ENCODE measurements around the gene NDUFA7. TPM values are rescaled to one million over a fixed set of nuclear protein-coding genes. Genes with fewer than 3 reads are reported as not detected.
"Not testable (repeated sequence)": the region's sequence is repeated elsewhere in the genome, so short reads cannot be mapped to it uniquely, and the experiment has no call there.

Gene NDUFA7
- total and polyA plus RNA-seq, 2 of the 13 experiments (the other 11 are each of a cell fraction or from before 2014, with no cell fraction given): 64.5 to 71.5 TPM

- H4K20me1 ChIP-seq (ENCODE audit: insufficient read depth, low read length); in situ Hi-C loops (cut with HindIII; ENCODE audit: extremely low pct_ligation_motif_present, low pct_unique_long_range_greater_than_20kb); H2AFZ ChIP-seq (ENCODE audit: low read length); H3K4me3 ChIP-seq (replicated peaks in 1 of 3; ENCODE audit: insufficient read depth in 1 of 3, low read depth in 2 of 3, low read length in 3 of 3); DNase-seq (ENCODE audit: low spot score); H3K4me2 ChIP-seq (ENCODE audit: low read depth, low read length); H3K36me3 ChIP-seq (replicated peaks in 1 of 2; ENCODE audit: control insufficient read depth in 1 of 2, insufficient read depth in 2 of 2, low read length in 2 of 2); FAIRE-seq; BruUV-seq (replicated peaks); ATAC-seq; H3K9ac ChIP-seq (ENCODE audit: insufficient read depth, low read depth, low read length); H3K27ac ChIP-seq (ENCODE audit: extremely low read length, insufficient read depth, low read length); H3K9me3 ChIP-seq (ENCODE audit: low read length); H3K79me2 ChIP-seq (ENCODE audit: insufficient read depth, low read length): not testable (repeated sequence)
- Histone ChIP-seq H3K4me1 (ENCODE audit: insufficient read depth, low read length) (peaks cover 56% of the 10 kb centered on the region), H3K27me3 (ENCODE audit: control insufficient read depth in 1 of 2, insufficient read depth in 2 of 2, low read length in 2 of 2) (peaks cover 2 to 18% of the 10 kb centered on the region in 2 experiments; a peak in 3 of 5 replicates)
- TF ChIP-seq, protein P1, sequence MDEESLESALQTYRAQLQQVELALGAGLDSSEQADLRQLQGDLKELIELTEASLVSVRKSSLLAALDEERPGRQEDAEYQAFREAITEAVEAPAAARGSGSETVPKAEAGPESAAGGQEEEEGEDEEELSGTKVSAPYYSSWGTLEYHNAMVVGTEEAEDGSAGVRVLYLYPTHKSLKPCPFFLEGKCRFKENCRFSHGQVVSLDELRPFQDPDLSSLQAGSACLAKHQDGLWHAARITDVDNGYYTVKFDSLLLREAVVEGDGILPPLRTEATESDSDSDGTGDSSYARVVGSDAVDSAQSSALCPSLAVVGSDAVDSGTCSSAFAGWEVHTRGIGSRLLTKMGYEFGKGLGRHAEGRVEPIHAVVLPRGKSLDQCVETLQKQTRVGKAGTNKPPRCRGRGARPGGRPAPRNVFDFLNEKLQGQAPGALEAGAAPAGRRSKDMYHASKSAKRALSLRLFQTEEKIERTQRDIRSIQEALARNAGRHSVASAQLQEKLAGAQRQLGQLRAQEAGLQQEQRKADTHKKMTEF (CRISPR knock-in tag; IDR thresholded peaks at IDR 0.05): 0 out of 2 replicates have a peak, but pooled peaks have one; percentile 15
- peak; percentile 54; the same call in 1 of the 2 replicates for TF ChIP-seq ZNF629 (CRISPR knock-in tag; conservative IDR thresholded peaks at IDR 0.05)
- TF ChIP-seq ZNF121 (CRISPR knock-in tag; IDR thresholded peaks at IDR 0.05): peak; percentile 82
- intact Hi-C loops (cut with micrococcal nuclease; ENCODE audit: unreplicated experiment): loop anchor here (2.0 kb wide), 1 partner anchor 165 kb away; no protein-coding TSS in a partner anchor
- 53% methylated on average over 4 of the region's 4 CpGs for WGBS (ENCODE audit: low lambda C conversion rate)
- CTCF ChIA-PET (ENCODE audit: low intra/inter-chr PET ratio, low total read pairs): interaction anchor here (0.8 kb wide), 1 partner anchor 12 kb away, joined by 3 read pairs; no protein-coding TSS in a partner anchor
- POLR2A ChIA-PET: interaction anchor here (1.3 to 2.0 kb wide), 5 partner anchors 16 to 45 kb away, joined by 4 to 8 read pairs (median 5); partner anchors contain the start of gene ANGPTL4
These were observed 20.3 kb upstream of the NDUFA7 start for GRCh38 chr19:8341504-8341903.

GRCh38 chr19:8340341-8341096 is 19.3 kb upstream of the NDUFA7 start:
- peak overlapping the region in 1 of 3 experiments; percentile 24; a peak in 1 of 6 replicates for H3K4me3 ChIP-seq (replicated peaks in 1 of 3; ENCODE audit: insufficient read depth in 1 of 3, low read depth in 2 of 3, low read length in 3 of 3)
- H3K4me2 ChIP-seq (ENCODE audit: low read depth, low read length): peak overlapping the region; percentile 62
- intact Hi-C loops (cut with micrococcal nuclease; ENCODE audit: unreplicated experiment): loop anchor here (2.0 kb wide), 1 partner anchor 166 kb away; no protein-coding TSS in a partner anchor
- peaks cover 2 to 28% of the 10 kb centered on the region in 2 experiments; a peak in 3 of 5 replicates for H3K27me3 ChIP-seq (ENCODE audit: control insufficient read depth in 1 of 2, insufficient read depth in 2 of 2, low read length in 2 of 2)
- H3K36me3 ChIP-seq (replicated peaks in 1 of 2; ENCODE audit: control insufficient read depth in 1 of 2, insufficient read depth in 2 of 2, low read length in 2 of 2): no peaks in the 10 kb centered on the region
- ChIA-PET POLR2A (interaction anchor here (0.9 to 2.0 kb wide), 6 partner anchors 13 to 46 kb away, joined by 4 to 8 read pairs (median 5); partner anchors contain the start of gene ANGPTL4), CTCF (ENCODE audit: low intra/inter-chr PET ratio, low total read pairs) (interaction anchor here (0.5 to 0.8 kb wide), 2 partner anchors 13 to 396 kb away, joined by 3 read pairs; no protein-coding TSS in a partner anchor)
- 8% methylated on average over 13 of the region's 15 CpGs for whole genome bisulfite sequencing (ENCODE audit: low lambda C conversion rate)
- no peak for FAIRE-seq
- no peak overlapping the region for H3K27ac ChIP-seq (ENCODE audit: extremely low read length, insufficient read depth, low read length)
- no peaks in the 10 kb centered on the region for H3K9me3 ChIP-seq (ENCODE audit: low read length)
- H4K20me1 ChIP-seq (ENCODE audit: insufficient read depth, low read length): no peaks in the 10 kb centered on the region
- H3K9ac ChIP-seq (ENCODE audit: insufficient read depth, low read depth, low read length): no peak overlapping the region
- no TSS peak for BruUV-seq (replicated peaks)
- H3K79me2 ChIP-seq (ENCODE audit: insufficient read depth, low read length): no peaks in the 10 kb centered on the region
- DNase-seq (ENCODE audit: low spot score): no peak
- H3K4me1 ChIP-seq (ENCODE audit: insufficient read depth, low read length): peaks cover 61% of the 10 kb centered on the region
- no peak overlapping the region for H2AFZ ChIP-seq (ENCODE audit: low read length)
- in situ Hi-C loops (cut with HindIII; ENCODE audit: extremely low pct_ligation_motif_present, low pct_unique_long_range_greater_than_20kb): no loop called here
- ATAC-seq: peak; percentile 51
- TF ChIP-seq TARDBP (CRISPR knock-in tag; IDR thresholded peaks at IDR 0.05) (0 out of 2 replicates have a peak, but pooled peaks have one; percentile 20), MTA1 (CRISPR knock-in tag; IDR thresholded peaks at IDR 0.05; ENCODE audit: borderline replicate concordance) (peak; percentile 70; the same call in 1 of the 2 replicates), STAG1 (CRISPR knock-in tag; IDR thresholded peaks at IDR 0.05) (peak; percentile 25; the same call in 1 of the 2 replicates), GABPA (IDR thresholded peaks at IDR 0.05; ENCODE audit: low read depth, low read length) (no peak), GABPA (CRISPR knock-in tag; IDR thresholded peaks at IDR 0.05; ENCODE audit: low read depth) (peak; percentile 32; the same call in 1 of the 2 replicates), CREBL2 (CRISPR knock-in tag; IDR thresholded peaks at IDR 0.05; ENCODE audit: borderline replicate concordance) (no peak), DMAP1 (CRISPR knock-in tag; IDR thresholded peaks at IDR 0.05) (no peak), NCOA1 (CRISPR knock-in tag; IDR thresholded peaks at IDR 0.05) (no peak), ZNF605 (CRISPR knock-in tag; IDR thresholded peaks at IDR 0.05) (0 out of 2 replicates have a peak, but pooled peaks have one; percentile 19), NONO (IDR thresholded peaks at IDR 0.05) (no peak), NONO (CRISPR knock-in tag; conservative IDR thresholded peaks at IDR 0.05) (0 out of 2 replicates have a peak, but pooled peaks have one; percentile 42), IKZF5 (CRISPR knock-in tag; IDR thresholded peaks at IDR 0.05) (no peak; the same call in 1 of the 2 replicates)

Measured in HepG2 (cell line).